Activated CD4-positive, alpha-beta T cell treated with anti-CD3 and anti-CD28 coated beads for 48 hours (primary cell): ENCODE results near the gene INPP5B.

Source experiments
- DNase-seq: peaks from one replicate; pipeline ENCODE4 v3.0.0-alpha.2; 2020

INPP5B gene

GRCh38 chr1:37865348-37866120 is 81.3 kb downstream of the INPP5B start:
- peak; percentile 67 for DNase-seq

- no peak for DNase-seq
These were observed 84.5 kb downstream of the INPP5B start for GRCh38 chr1:37862330-37862729.

GRCh38 chr1:37861151-37861550 is 85.7 kb downstream of the INPP5B start:
- no peak for DNase-seq

GRCh38 chr1:37860346-37860666 is 86.5 kb downstream of the INPP5B start:
- DNase-seq, result no peak

GRCh38 chr1:37859507-37860345 is 87.1 kb downstream of the INPP5B start, which contains the start of gene MTF1:
TSS of gene MTF1 (minus strand) at chr1:37859592. CDS start at chr1:37857658, 1,934 bp downstream.
- DNase-seq, result peak; percentile 98

- no peak for DNase-seq
These were observed 87.8 kb downstream of the INPP5B start for GRCh38 chr1:37858931-37859506.

DNA sequence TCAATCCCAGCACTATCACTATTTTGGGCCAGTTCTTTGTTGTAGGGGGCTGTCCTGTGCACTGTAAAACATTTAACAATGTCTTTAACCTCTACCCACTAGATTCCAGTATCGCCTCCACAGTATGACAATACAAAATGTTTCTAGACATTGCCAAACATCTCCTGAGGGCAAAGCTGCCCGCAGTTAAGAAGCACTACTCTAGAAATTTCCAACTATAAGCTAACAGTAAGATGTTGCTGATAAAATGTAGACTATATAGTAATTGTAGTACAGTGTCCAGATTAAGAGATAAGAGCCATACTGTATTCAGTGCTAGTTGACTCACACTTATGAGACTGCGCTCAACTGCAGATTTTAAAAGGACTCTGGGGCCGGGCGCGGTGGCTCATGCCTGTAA is 92.4 kb downstream of the INPP5B start:
- DNase-seq, result no peak

DNA sequence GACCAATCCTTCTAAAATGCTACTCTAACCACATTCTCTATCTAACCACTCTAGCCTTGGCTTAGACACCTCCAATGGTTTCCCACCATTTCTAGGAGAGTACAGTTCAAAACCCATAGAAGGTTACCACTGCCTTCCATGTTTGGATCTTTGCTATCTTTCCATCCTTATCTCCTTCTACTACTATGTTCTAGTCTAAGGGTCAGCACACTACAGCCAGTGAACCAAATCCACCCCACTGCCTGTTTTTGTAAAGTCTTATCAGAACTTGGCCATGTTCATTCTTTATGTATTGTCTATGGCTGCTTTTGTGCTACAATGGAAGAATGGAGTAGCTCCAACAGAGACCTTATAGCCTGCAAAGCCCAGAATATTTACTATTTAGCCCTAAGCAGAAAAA is 93.7 kb downstream of the INPP5B start:
- DNase-seq, result no peak

- DNase-seq, result no peak
These were observed 95.1 kb downstream of the INPP5B start for GRCh38 chr1:37851782-37852210.

GRCh38 chr1:37851262-37851661 is 95.6 kb downstream of the INPP5B start:
- no peak for DNase-seq

DNA sequence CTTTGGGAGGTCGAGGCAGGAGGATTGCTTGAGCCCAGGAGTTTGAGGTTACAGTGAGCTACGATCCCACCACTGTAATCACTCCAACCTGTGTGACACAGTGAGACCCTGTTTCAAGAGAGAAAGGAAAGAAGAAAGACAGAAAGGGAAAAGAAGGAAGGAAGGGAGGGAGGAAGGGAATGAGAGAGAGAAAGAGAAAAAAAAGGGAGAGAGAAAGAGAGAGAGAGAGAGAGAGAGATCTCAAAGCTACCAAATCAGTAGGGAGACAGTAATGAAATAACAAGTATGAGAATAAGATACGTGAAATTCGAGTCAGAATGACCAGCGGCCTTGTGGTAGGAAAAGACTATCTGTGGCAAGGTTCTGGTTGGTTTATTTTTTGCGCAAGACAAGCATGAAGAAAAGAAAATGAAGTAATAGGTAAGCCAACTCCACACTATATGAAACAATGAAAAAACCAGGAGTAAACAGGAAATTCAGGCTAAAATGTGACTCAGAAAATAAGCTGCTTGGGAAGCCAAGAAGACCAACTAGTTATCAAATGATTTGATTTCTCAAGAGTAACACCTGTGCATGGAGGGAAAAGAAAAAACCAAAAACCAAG is 96.4 kb downstream of the INPP5B start:
- no peak for DNase-seq

DNA sequence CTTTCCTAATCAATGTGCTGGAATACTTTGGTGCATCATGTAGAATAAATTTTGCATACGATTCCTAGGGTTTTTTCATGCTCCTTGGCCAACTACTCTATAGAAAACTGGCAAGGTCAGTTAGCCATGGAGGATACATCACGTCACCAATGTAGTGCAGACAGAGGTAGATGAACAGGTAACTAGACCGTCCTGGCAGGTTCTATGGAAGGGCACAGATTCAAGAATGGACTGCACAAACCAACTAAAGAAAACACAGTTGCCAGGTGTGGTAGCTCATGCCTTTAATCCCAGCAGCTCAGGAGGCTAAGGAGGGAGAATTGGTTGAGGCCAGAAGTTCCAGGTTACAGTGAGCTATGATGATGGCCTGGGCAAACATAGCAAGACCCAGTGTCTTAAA is 97.4 kb downstream of the INPP5B start:
- no peak for DNase-seq

DNA sequence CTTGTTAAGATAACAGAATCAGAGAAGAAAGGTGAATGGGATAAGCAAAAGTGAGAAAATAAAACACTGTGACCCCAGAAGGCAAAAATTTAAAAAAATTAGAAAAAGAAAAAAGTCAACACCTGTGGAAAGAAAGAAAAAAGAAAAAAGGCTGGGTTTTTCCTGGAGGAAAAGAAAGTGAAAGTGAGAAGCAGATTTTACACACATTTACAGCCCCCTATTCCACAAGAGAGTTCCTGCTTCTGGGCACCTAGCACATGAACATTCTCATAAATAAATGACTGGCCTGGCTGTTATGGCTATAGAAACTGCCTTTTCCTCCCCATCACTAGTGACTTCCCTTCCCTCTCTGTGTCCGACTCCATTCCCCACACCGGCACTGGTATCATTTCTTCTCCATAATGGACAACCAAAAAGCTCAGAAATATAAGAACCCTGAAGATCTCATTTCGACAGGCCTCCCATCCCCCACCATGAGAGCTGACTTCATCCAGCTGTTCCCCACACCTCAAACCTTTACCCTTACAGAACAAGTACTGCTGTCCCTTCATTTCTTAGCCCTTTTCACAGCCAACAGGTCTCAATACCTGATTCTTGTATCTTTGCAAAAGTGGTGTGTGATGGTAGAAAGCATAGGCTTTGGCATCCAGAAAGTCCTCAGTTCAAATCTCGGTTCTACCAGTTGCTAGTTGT is 100.1 kb downstream of the INPP5B start:
- DNase-seq, result no peak

DNA sequence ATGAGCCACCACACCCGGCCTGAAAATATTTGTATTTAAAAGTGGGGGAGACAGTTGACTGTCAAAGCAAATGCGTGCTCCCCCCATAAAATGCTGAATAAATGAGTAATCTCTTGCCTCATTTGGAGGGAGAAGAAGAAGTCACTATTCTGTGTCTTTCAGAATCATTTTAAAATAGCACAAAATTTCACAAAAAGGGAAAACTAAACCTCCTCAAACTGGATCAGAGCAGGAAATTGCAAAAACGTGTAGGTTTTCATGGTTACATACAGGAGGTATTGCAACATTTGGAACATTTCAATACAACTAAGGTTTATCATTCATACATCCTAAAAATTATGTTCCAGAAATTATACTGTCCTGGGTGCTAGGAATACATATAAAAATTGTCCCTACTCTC is 101.1 kb downstream of the INPP5B start:
- no peak for DNase-seq

DNA sequence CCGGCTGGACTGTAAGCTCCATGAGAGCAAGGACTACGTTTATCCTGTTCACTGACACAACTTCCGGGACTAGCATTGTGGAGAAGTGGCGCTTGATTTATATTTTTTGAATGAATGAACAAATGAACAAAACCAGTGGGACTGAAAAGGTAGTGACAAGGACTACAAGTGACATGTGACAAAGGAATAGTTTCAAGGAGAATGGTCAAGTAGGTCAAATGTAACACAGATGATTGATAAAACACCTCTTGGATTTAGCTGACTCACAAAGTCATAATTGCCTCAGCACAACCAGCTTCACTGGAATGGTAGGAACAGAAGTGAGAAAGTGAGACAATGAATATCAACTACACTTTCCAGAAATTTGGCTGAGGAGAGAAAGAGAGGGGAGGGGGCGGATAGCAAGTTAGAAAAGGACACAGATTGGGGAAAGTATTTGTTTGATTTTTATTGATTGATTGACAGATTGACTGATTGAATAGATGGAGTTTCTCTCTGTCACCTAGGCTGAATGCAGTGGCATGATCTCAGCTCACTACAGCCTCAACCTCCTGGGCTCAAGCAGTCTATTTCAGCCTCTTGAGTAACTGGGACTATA is 101.7 kb downstream of the INPP5B start:
- DNase-seq, result no peak

GRCh38 chr1:37844536-37844935 is 102.3 kb downstream of the INPP5B start:
- DNase-seq, result no peak

- no peak for DNase-seq
These were observed 105.2 kb downstream of the INPP5B start for GRCh38 chr1:37841652-37842051.

- DNase-seq, result no peak
These were observed 106.1 kb downstream of the INPP5B start for GRCh38 chr1:37840711-37841110.

- no peak for DNase-seq
These were observed 107.2 kb downstream of the INPP5B start for GRCh38 chr1:37839676-37840075.

- DNase-seq, result no peak
These were observed 110.1 kb downstream of the INPP5B start for GRCh38 chr1:37836788-37837187.

GRCh38 chr1:37831809-37832208 is 115.0 kb downstream of the INPP5B start:
- DNase-seq, result no peak

- DNase-seq, result no peak
These were observed 115.7 kb downstream of the INPP5B start for GRCh38 chr1:37831109-37831508.
